Gastroesophageal sphincter (tissue), 4 donors: Measurements from ENCODE around the gene SEC14L3. TPM values are rescaled to one million over a fixed set of nuclear protein-coding genes. Genes with fewer than 3 reads are reported as not detected.
A peak's percentile ranks its signal among the peaks of the same experiment; 100 is the strongest.

Source experiments
- ATAC-seq: fragments of 150-250 bp; one replicate; pipeline ENCODE4 v1.9.1; 2016; ENCODE audit warnings: mild to moderate bottlenecking, moderate library complexity
- H3K27ac ChIP-seq, 4 donors: fragments of 200-600 bp; sonication (generic) in 3 of 4; 1 replicate in 3 of 4; 2 replicates in 1 of 4; pipeline ENCODE4 v1.5.1; 2016 to 2019
- H3K27me3 ChIP-seq: fragments of 200-600 bp; sonication (generic); one replicate; pipeline ENCODE4 v1.5.1; 2019
- H3K36me3 ChIP-seq, 2 donors: fragments of 200-600 bp; sonication (generic); one replicate each; pipeline ENCODE4 v1.5.1; 2019; ENCODE audit warnings: control low read depth in 1 of 2
- H3K4me1 ChIP-seq, 3 donors: fragments of 200-600 bp; sonication (generic); 1 replicate in 2 of 3; 2 replicates in 1 of 3; pipeline ENCODE4 v1.5.1; 2016 to 2019; ENCODE audit warnings: control low read depth in 2 of 3
- H3K4me3 ChIP-seq, 2 donors: fragments of 200-600 bp; sonication (generic); one replicate each; pipeline ENCODE4 v1.5.1; 2019; ENCODE audit warnings: mild to moderate bottlenecking in 1 of 2, moderate library complexity in 1 of 2
- H3K9me3 ChIP-seq, 3 donors: fragments of 200-600 bp; sonication (generic); one replicate each; pipeline ENCODE4 v1.5.1; 2017 to 2019; ENCODE audit warnings: control low read depth in 2 of 3
- CTCF ChIP-seq, 4 experiments: fragments of 200-600 bp in 2 of 4; fragments of 450-650 bp in 2 of 4; sonication (generic) in 1 of 4; IDR thresholded peaks; one replicate each; pipeline ENCODE4 v1.5.1; 2017 to 2019; ENCODE audit warnings: antibody characterized with exemption in 4 of 4, mild to moderate bottlenecking in 2 of 4, moderate library complexity in 2 of 4
- EP300 ChIP-seq: sonication (generic); formaldehyde crosslinking; IDR thresholded peaks from one replicate; pipeline ENCODE4 v1.6.1; 2017; ENCODE audit warnings: antibody characterized with exemption, mild to moderate bottlenecking
- POLR2A ChIP-seq, 2 donors: fragments of 450-650 bp; IDR thresholded peaks; one replicate each; pipeline ENCODE4 v1.6.1; 2017; ENCODE audit warnings: antibody characterized with exemption in 2 of 2, mild to moderate bottlenecking in 2 of 2, moderate library complexity in 1 of 2
- POLR2AphosphoS5 ChIP-seq: sonication (generic); formaldehyde crosslinking; IDR thresholded peaks from one replicate; pipeline ENCODE4 v1.6.1; 2017; ENCODE audit warnings: antibody characterized with exemption
- WGBS, 2 donors: methylation state at CpG; one replicate each; pipeline ENCODE4 v1.1.5; 2018; ENCODE audit warnings: low coverage in 1 of 2; 5-methylcytosine and 5-hydroxymethylcytosine counted together
- total RNA-seq, 4 donors: library from RNA; depleted of rRNA; stranded (reverse); fragments of >200 nt; gene quantifications; one replicate each; pipeline ENCODE4 v1.1.0, GENCODE V29; 2016

Gene SEC14L3
- total RNA-seq, 4 donors from 2014 or later, result not detected

- WGBS, 2 donors, result 69% methylated on average over 3 of the region's 3 CpGs
- TF ChIP-seq EP300, result no peak
- no peak for TF ChIP-seq CTCF (IDR thresholded peaks at IDR 0.05)
- no peak for TF ChIP-seq POLR2A (IDR thresholded peaks at IDR 0.05)
- TF ChIP-seq POLR2AphosphoS5, result no peak
These were observed 33.3 kb downstream of the SEC14L3 start for GRCh38 chr22:30438559-30438958.

GRCh38 chr22:30436196-30436595, 35.6 kb downstream of the SEC14L3 start:
- ATAC-seq, result no peak
- H3K36me3 ChIP-seq, result no peaks in the 10 kb centered on the region
- 80% methylated on average over 1 of the region's 2 CpGs; no CpG with 5 or more reads in 1 of the 2 donors for WGBS, 2 donors
- TF ChIP-seq CTCF (IDR thresholded peaks at IDR 0.05) (no peak), POLR2A (IDR thresholded peaks at IDR 0.05) (no peak), EP300 (no peak), POLR2AphosphoS5 (no peak)
- no peaks in the 10 kb centered on the region for H3K4me1 ChIP-seq
- H3K4me3 ChIP-seq, result no peak overlapping the region
- H3K9me3 ChIP-seq, result no peaks in the 10 kb centered on the region
- H3K27me3 ChIP-seq, result peaks cover 25% of the 10 kb centered on the region
- H3K27ac ChIP-seq, result no peak overlapping the region

More at GRCh38 chr22:30438559-30438958, 33.3 kb downstream of the SEC14L3 start:
- H3K27ac ChIP-seq, result no peak overlapping the region
- no peaks in the 10 kb centered on the region for H3K4me1 ChIP-seq
- ATAC-seq, result no peak
- H3K4me3 ChIP-seq, result no peak overlapping the region
- H3K9me3 ChIP-seq, result no peaks in the 10 kb centered on the region
- H3K36me3 ChIP-seq, result no peaks in the 10 kb centered on the region
- peaks cover 25% of the 10 kb centered on the region for H3K27me3 ChIP-seq

GRCh38 chr22:30435674-30436126, 36.1 kb downstream of the SEC14L3 start:
- no peaks in the 10 kb centered on the region for H3K4me1 ChIP-seq
- no peak for ATAC-seq
- peak overlapping the region in 1 of 4 donors; percentile 23 for H3K27ac ChIP-seq
- H3K36me3 ChIP-seq, result no peaks in the 10 kb centered on the region
- no peak overlapping the region for H3K4me3 ChIP-seq
- H3K9me3 ChIP-seq, result no peaks in the 10 kb centered on the region
- TF ChIP-seq EP300 (no peak), CTCF (IDR thresholded peaks at IDR 0.05) (no peak), POLR2AphosphoS5 (no peak), POLR2A (IDR thresholded peaks at IDR 0.05) (no peak)
- H3K27me3 ChIP-seq, result peaks cover 25% of the 10 kb centered on the region
- 80 to 97% methylated on average over 1 to 6 of the region's 6 CpGs for WGBS, 2 donors

- no peaks in the 10 kb centered on the region for H3K36me3 ChIP-seq
- H3K27ac ChIP-seq, result no peak overlapping the region
- 57 to 80% methylated on average over 1 of the region's 1 CpG for WGBS, 2 donors
- no peak overlapping the region for H3K4me3 ChIP-seq
- no peak for ATAC-seq
- peaks cover 17% of the 10 kb centered on the region for H3K27me3 ChIP-seq
- H3K4me1 ChIP-seq, result no peaks in the 10 kb centered on the region
- no peaks in the 10 kb centered on the region for H3K9me3 ChIP-seq
- TF ChIP-seq POLR2AphosphoS5 (no peak), POLR2A (IDR thresholded peaks at IDR 0.05) (no peak), CTCF (IDR thresholded peaks at IDR 0.05) (no peak), EP300 (no peak)
These were observed 37.0 kb downstream of the SEC14L3 start for GRCh38 chr22:30434843-30435242.

- ATAC-seq, result no peak
- no peaks in the 10 kb centered on the region for H3K4me1 ChIP-seq
- no peaks in the 10 kb centered on the region for H3K9me3 ChIP-seq
- peaks cover 6% of the 10 kb centered on the region for H3K27me3 ChIP-seq
- no peak for TF ChIP-seq CTCF (IDR thresholded peaks at IDR 0.05)
- TF ChIP-seq POLR2A (IDR thresholded peaks at IDR 0.05), result no peak
- no peak for TF ChIP-seq POLR2AphosphoS5
- no peak for TF ChIP-seq EP300
- H3K27ac ChIP-seq, result no peak overlapping the region
- H3K4me3 ChIP-seq, result no peak overlapping the region
- no CpG with 5 or more reads among the region's 1 CpG for WGBS, 2 donors
- no peaks in the 10 kb centered on the region for H3K36me3 ChIP-seq
These were observed 38.0 kb downstream of the SEC14L3 start for GRCh38 chr22:30433773-30434172.
